ENCODE data around the gene SLC66A3. TPM values are rescaled to one million over a fixed set of nuclear protein-coding genes. Genes with fewer than 3 reads are reported as not detected.

Gene SLC66A3
- total RNA-seq, 1 experiment from 2014 or later, result 19.2 TPM

DNA sequence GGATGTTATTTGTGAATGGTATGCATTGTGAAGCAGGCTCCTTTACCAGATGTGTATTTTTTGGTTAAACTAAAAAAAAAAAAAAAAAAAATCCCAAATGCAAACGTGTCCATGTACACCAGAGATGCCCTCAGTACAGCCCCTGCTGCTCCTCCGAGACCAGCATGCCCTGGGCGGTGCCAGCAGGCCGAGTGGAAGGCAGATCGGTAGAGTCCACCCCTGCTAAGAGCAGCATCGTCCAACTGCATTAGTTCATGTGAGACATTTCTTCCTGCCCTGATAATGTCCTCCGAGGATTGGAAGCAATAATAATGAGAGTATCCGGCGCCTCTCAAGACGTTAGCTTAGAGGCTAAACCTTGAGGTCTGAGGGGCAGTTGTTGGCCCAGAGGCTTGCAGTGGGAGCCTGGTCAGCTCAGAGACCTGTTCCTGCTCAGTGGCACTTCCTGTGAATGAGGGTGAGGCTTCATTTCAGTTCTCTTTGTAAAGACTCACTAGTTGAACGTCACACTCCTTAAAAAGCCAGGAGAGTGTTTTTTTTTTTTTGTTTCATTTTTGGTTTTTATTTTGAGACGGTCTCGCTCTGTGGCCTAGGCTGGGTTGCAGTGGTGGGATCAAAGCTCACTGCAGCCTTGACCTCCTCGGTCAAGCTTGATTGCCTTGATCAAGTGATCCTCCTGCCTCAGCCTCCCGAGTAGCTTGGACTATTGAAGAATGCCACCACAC lies 5.6 kb downstream of the SLC66A3 start:
- Histone ChIP-seq H3K9me2 (replicated peaks; ENCODE audit: low read length) (no peaks in the 10 kb centered on the region), H3K27ac (ENCODE audit: low read length) (no peak overlapping the region), H3K4me2 (ENCODE audit: low read length) (no peak overlapping the region), H3K4me3 (ENCODE audit: low read length) (no peak overlapping the region), H2AFZ (ENCODE audit: low read length) (no peak overlapping the region), H3K9me3 (ENCODE audit: low read length) (no peaks in the 10 kb centered on the region), H4K20me1 (ENCODE audit: low read length) (no peaks in the 10 kb centered on the region), H3K27me3 (ENCODE audit: low read length) (no peaks in the 10 kb centered on the region), H3F3A (ENCODE audit: low read length, unreplicated experiment) (no peaks in the 10 kb centered on the region), H3K9ac (ENCODE audit: low read length) (no peak overlapping the region), H3K79me2 (ENCODE audit: low read length) (no peaks in the 10 kb centered on the region), H3K4me1 (ENCODE audit: insufficient read depth, low read length) (peaks cover 4% of the 10 kb centered on the region; the same call in 1 of the 2 replicates), H3K36me3 (ENCODE audit: low read depth, low read length) (no peaks in the 10 kb centered on the region)
- ATAC-seq (no peak), DNase-seq (no peak)
- POLR2A ChIA-PET (ENCODE audit: unreplicated experiment), result no interaction called here
- intact Hi-C loops (cut with micrococcal nuclease), result no loop called here
- TF ChIP-seq EZH2phosphoT487 (IDR thresholded peaks at IDR 0.05; ENCODE audit: borderline replicate concordance, low read length) (no peak), EZH2 (IDR thresholded peaks at IDR 0.05; ENCODE audit: low read length, unreplicated experiment) (no peak)
- TF ChIP-seq, protein P1, sequence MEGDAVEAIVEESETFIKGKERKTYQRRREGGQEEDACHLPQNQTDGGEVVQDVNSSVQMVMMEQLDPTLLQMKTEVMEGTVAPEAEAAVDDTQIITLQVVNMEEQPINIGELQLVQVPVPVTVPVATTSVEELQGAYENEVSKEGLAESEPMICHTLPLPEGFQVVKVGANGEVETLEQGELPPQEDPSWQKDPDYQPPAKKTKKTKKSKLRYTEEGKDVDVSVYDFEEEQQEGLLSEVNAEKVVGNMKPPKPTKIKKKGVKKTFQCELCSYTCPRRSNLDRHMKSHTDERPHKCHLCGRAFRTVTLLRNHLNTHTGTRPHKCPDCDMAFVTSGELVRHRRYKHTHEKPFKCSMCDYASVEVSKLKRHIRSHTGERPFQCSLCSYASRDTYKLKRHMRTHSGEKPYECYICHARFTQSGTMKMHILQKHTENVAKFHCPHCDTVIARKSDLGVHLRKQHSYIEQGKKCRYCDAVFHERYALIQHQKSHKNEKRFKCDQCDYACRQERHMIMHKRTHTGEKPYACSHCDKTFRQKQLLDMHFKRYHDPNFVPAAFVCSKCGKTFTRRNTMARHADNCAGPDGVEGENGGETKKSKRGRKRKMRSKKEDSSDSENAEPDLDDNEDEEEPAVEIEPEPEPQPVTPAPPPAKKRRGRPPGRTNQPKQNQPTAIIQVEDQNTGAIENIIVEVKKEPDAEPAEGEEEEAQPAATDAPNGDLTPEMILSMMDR (conservative IDR thresholded peaks at IDR 0.05; ENCODE audit: low read depth, low read length), result no peak
- no TSS peak for BruUV-seq (replicated peaks)
- CTCF ChIA-PET, result no interaction called here

DNA sequence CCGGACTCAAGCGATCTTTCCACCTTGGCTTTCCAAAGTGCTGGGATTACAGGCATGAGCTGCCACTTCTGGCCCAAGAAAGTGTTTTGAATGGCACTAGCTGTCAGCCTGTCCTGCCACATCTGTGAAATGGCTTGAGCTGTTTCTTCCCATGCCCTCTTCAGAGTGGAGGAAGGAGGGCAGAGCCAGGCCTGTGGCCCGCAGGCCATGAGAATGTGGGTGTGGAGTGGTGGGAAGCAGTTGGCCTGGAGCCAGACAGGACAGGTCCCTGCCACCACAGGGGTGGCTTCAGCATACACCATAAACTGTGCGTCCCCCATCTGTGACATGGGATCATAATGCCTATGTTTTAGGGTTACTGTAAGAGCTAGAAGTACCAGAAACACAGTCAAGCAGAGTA lies 6.5 kb downstream of the SLC66A3 start:
- H3K36me3 ChIP-seq (ENCODE audit: low read depth, low read length), result no peaks in the 10 kb centered on the region
- H3F3A ChIP-seq (ENCODE audit: low read length, unreplicated experiment), result no peaks in the 10 kb centered on the region
- CTCF ChIA-PET, result no interaction called here
- intact Hi-C loops (cut with micrococcal nuclease), result no loop called here
- H3K9me3 ChIP-seq (ENCODE audit: low read length), result no peaks in the 10 kb centered on the region
- H3K27me3 ChIP-seq (ENCODE audit: low read length), result no peaks in the 10 kb centered on the region
- ATAC-seq, result no peak
- POLR2A ChIA-PET (ENCODE audit: unreplicated experiment), result no interaction called here
- no TSS peak for BruUV-seq (replicated peaks)
- no peak overlapping the region for H3K9ac ChIP-seq (ENCODE audit: low read length)
- H3K4me3 ChIP-seq (ENCODE audit: low read length), result no peak overlapping the region
- H2AFZ ChIP-seq (ENCODE audit: low read length), result no peak overlapping the region
- H3K4me2 ChIP-seq (ENCODE audit: low read length), result no peak overlapping the region
- no peaks in the 10 kb centered on the region for H3K79me2 ChIP-seq (ENCODE audit: low read length)
- no peak for DNase-seq
- TF ChIP-seq, protein P1 (conservative IDR thresholded peaks at IDR 0.05; ENCODE audit: low read depth, low read length), result no peak
- no peak for TF ChIP-seq EZH2phosphoT487 (IDR thresholded peaks at IDR 0.05; ENCODE audit: borderline replicate concordance, low read length)
- no peak for TF ChIP-seq EZH2 (IDR thresholded peaks at IDR 0.05; ENCODE audit: low read length, unreplicated experiment)
- no peaks in the 10 kb centered on the region for H4K20me1 ChIP-seq (ENCODE audit: low read length)
- no peak overlapping the region for H3K27ac ChIP-seq (ENCODE audit: low read length)
- H3K4me1 ChIP-seq (ENCODE audit: insufficient read depth, low read length), result no peaks in the 10 kb centered on the region
- no peaks in the 10 kb centered on the region for H3K9me2 ChIP-seq (replicated peaks; ENCODE audit: low read length)
